Testis (tissue), 2 donors: ENCODE results near the gene SLMAP.

Experiments
- POLR2A ChIP-seq: fragments of 450-650 bp; IDR thresholded peaks from one replicate; pipeline ENCODE4 v1.6.1; 2017; ENCODE audit warnings: antibody characterized with exemption, mild to moderate bottlenecking, moderate library complexity
- TF ChIP-seq, protein P1 (sequence below), 3 experiments: fragments of 450-650 bp in 2 of 3; fragments of 200-600 bp in 1 of 3; sonication (generic) in 1 of 3; IDR thresholded peaks; one replicate each; pipeline ENCODE4 v1.5.1; 2016 to 2019; ENCODE audit warnings: antibody characterized with exemption in 3 of 3, mild to moderate bottlenecking in 2 of 3, moderate library complexity in 1 of 3

DNA sequence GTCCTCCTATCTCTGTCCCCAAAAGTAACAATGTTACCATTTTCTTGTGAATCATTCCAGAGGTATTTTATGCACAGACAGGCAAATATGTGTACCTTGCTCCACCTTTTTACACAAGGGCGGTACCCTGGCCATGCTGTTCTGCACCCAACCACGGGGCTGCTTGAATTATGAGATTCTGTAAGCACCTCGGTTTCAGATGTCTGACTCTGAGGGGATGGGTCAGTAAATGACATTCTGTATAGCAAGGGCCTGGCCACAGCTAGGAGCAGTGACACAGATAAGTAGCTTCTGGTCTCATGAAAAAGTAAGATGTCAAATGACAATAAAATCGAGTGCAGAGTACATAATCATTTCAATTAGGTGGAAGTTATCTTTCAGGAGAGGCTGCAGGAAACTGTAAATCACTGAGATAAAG is 221.7 kb downstream of the SLMAP start:
- TF ChIP-seq, protein P1, sequence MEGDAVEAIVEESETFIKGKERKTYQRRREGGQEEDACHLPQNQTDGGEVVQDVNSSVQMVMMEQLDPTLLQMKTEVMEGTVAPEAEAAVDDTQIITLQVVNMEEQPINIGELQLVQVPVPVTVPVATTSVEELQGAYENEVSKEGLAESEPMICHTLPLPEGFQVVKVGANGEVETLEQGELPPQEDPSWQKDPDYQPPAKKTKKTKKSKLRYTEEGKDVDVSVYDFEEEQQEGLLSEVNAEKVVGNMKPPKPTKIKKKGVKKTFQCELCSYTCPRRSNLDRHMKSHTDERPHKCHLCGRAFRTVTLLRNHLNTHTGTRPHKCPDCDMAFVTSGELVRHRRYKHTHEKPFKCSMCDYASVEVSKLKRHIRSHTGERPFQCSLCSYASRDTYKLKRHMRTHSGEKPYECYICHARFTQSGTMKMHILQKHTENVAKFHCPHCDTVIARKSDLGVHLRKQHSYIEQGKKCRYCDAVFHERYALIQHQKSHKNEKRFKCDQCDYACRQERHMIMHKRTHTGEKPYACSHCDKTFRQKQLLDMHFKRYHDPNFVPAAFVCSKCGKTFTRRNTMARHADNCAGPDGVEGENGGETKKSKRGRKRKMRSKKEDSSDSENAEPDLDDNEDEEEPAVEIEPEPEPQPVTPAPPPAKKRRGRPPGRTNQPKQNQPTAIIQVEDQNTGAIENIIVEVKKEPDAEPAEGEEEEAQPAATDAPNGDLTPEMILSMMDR (IDR thresholded peaks at IDR 0.05) = no peak
- no peak for TF ChIP-seq POLR2A
